ENCODE measurements around the gene B3GALT6.

B3GALT6 gene

DNA sequence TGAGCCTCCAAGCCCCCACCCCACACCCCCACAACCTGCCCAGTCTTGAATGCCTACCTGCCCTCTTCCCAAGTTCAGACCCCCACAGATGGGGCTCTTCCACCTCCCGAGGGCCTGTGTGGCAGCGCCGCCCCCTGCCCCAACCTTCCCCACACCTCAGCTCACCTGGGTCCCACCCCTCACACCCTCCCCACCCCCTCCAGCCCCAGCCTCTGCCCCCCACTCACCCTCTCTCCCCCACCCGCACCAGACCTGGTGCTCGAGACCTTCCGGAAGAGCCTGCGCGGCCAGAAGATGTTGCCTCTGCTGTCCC is 34.9 kb upstream of the B3GALT6 start:
- no peak for DNase-seq (ENCODE audit: low read depth)
- no peak overlapping the region for H3K4me3 ChIP-seq (ENCODE audit: low read depth, low read length)
- TF ChIP-seq, protein P1, sequence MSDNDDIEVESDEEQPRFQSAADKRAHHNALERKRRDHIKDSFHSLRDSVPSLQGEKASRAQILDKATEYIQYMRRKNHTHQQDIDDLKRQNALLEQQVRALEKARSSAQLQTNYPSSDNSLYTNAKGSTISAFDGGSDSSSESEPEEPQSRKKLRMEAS (IDR thresholded peaks at IDR 0.05; ENCODE audit: low read depth, low read length), result no peak
- TF ChIP-seq, protein P2, sequence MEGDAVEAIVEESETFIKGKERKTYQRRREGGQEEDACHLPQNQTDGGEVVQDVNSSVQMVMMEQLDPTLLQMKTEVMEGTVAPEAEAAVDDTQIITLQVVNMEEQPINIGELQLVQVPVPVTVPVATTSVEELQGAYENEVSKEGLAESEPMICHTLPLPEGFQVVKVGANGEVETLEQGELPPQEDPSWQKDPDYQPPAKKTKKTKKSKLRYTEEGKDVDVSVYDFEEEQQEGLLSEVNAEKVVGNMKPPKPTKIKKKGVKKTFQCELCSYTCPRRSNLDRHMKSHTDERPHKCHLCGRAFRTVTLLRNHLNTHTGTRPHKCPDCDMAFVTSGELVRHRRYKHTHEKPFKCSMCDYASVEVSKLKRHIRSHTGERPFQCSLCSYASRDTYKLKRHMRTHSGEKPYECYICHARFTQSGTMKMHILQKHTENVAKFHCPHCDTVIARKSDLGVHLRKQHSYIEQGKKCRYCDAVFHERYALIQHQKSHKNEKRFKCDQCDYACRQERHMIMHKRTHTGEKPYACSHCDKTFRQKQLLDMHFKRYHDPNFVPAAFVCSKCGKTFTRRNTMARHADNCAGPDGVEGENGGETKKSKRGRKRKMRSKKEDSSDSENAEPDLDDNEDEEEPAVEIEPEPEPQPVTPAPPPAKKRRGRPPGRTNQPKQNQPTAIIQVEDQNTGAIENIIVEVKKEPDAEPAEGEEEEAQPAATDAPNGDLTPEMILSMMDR (IDR thresholded peaks at IDR 0.05; ENCODE audit: low read depth, low read length), result no peak
- TF ChIP-seq POLR2A (IDR thresholded peaks at IDR 0.05; ENCODE audit: extremely low read depth, insufficient read length), result no peak
- TF ChIP-seq MYC (IDR thresholded peaks at IDR 0.05; ENCODE audit: low read depth, low read length), result no peak

DNA sequence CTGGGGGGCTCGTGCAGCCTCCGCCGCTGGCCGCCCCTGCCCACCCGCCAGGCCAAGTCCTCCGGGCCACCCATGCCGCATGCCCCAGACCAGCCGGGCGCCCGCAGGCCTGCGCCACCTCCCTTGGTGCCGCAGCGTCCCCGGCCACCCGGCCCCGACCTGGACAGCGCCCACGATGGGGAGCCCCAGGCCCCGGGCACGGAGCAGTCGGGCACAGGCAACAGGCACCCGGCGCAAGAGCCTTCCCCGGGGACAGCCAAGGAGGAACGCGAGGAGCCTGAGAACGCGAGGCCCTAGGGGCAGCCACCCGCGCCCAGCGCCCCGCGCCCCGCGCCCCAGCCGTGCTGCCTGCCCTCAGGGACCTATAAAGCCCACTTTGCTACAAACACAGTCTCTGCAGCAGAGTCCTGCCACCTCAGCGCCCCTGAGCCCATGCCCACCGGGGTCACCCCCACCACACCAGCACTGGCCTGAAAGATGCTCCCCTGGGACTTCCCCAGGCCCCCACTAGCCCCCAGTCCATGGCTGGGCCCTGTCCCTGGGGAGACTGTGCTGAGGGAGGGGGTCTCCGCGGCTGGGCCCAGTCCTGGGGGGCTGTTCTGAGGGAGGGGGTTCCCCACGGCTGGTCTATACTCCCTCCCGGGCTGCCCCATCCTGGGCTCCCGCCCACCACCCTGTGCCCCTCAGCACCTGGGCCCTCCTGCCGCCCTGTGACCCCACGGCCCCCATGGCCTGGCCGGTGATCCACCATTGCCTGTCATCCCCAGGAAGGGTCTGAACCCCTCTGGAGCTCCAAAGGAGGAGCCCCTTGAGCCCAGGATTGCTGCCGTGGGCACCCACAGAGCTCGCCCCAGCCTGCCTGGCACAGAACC is 34.2 kb upstream of the B3GALT6 start:
- TF ChIP-seq MYC (IDR thresholded peaks at IDR 0.05; ENCODE audit: low read depth, low read length), result no peak
- TF ChIP-seq, protein P2 (IDR thresholded peaks at IDR 0.05; ENCODE audit: low read depth, low read length), result no peak
- TF ChIP-seq POLR2A (IDR thresholded peaks at IDR 0.05; ENCODE audit: extremely low read depth, insufficient read length), result no peak
- no peak overlapping the region for H3K4me3 ChIP-seq (ENCODE audit: low read depth, low read length)
- no peak for DNase-seq (ENCODE audit: low read depth)

DNA sequence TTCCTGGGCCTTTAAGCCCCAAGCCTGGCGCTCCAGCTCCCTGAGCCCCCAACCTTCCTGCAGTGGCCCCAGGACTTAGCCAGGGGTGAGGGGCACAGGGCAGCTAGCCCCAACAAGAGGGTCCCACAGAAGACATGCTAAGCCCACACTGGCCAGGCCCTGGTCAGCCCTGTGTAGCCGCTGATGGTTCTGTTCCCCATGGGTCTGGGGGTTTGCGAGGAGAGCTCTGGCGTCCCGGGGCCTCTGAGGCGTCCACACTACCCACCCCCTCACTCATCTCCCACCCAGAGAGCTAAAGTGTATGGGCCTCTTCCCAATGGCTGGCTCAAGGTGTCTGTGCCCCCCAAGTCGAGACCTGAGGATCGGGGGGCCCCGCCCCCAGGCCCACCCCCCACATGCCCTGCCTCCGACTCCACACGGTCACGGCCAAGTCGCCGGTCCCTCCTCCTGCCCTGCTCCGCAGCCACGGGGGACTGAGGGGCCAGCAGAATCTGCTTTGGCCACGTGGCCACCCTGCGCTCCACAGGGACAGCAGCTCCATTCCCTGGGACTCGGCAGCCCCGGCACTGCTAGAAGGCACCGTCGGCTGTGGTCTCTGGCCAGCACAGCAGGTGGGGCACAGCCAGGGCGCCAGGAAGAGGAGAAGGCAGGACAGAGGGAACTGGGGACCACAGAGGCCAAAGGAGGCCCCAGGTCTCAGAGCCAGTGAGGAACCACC is 33.5 kb upstream of the B3GALT6 start:
- DNase-seq (ENCODE audit: low read depth), result no peak
- TF ChIP-seq POLR2A (IDR thresholded peaks at IDR 0.05; ENCODE audit: extremely low read depth, insufficient read length), result no peak
- no peak for TF ChIP-seq MYC (IDR thresholded peaks at IDR 0.05; ENCODE audit: low read depth, low read length)
- TF ChIP-seq, protein P2 (IDR thresholded peaks at IDR 0.05; ENCODE audit: low read depth, low read length), result no peak
- TF ChIP-seq, protein P1 (IDR thresholded peaks at IDR 0.05; ENCODE audit: low read depth, low read length), result no peak

DNA sequence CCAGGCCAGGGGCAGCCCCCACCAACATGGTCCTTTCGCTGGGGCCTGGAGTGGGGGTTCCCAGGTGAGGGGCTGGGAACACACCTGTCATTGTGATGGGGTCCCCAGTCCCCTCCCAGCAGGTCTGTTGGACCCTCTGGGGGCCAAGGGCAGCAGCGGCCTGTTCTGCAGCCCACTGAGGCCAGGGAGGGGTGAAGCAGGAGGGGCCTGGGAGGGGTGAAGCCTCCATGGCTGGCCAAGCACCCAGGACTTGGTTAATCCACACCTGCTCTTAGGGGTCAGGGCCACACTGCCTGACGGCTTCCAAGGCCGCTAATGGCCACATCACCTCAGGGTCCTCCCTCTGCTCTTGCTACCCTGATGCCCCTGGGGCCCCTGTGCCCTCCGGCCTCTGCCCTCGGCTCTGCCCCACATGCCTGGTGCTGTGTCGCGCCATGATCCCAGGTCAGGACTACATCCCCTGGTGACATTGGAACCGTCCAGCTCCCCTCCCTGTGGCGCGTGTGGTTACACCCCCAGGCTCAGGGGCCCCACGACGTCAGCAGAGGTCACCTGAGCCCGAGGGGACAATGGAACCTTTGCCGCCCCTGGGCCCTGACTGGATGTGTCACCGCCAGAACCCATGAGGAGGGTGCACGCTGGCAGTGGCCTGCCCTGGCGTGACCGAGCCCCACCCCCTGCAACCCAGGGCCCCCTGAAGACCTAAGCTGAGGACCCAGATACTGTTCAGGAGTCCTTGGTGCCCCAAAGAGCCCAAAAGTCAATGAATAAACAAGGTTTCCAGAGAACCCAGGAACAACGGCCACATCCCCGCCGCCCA is 32.7 kb upstream of the B3GALT6 start:
- no peak for TF ChIP-seq MYC (IDR thresholded peaks at IDR 0.05; ENCODE audit: low read depth, low read length)
- TF ChIP-seq, protein P1 (IDR thresholded peaks at IDR 0.05; ENCODE audit: low read depth, low read length), result no peak
- TF ChIP-seq, protein P2 (IDR thresholded peaks at IDR 0.05; ENCODE audit: low read depth, low read length), result no peak
- no peak for TF ChIP-seq POLR2A (IDR thresholded peaks at IDR 0.05; ENCODE audit: extremely low read depth, insufficient read length)
- no peak for DNase-seq (ENCODE audit: low read depth)
- no peak overlapping the region for H3K4me3 ChIP-seq (ENCODE audit: low read depth, low read length)

More for the DNA sequence above, 33.5 kb upstream of the B3GALT6 start:
- H3K4me3 ChIP-seq (ENCODE audit: low read depth, low read length), result no peak overlapping the region

DNA sequence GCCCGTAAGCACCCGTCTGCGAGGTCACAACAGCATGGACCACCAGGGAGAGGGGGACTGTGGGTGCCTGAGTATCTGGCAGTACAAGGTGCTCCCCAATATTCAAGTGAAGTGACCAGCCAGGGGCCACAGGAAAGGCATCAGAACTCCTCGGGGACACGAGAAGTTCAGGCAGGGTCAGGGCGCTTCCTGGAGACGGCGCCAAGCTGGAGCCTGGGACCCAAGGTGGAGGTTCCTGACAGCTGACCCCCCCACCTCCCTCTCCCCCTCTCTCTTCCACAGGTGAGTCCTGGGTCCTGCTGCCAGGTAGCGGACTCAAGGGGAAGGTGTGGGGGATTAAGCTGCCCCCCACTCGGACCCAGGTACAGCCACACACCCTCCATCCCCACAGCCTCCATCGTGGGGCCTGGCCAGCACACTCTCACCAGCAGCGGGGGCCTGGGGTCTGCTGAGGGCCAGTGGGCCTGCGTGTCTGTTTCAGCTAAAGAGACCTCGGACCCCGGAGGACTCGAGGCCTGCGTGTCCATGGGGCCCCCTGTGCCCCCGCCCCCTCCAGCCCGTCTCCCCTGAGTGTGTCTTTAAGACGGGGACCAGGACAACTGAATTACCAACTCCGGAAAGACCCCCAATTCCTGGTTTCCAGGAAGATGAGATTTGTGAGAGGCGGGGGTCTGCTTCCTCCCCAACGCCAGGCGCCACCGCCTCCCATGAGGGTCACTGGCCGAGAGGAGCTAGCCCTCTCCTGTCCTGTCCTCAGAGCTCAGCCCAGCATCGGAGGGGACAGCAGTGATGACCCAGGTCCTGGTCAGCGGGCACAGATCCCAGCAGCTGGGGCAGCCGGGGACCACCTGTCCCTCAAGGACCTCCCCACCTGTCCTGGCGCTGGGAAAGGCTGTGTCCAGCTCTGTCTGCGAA is 31.8 kb upstream of the B3GALT6 start:
- no peak overlapping the region for H3K4me3 ChIP-seq (ENCODE audit: low read depth, low read length)
- TF ChIP-seq, protein P1 (IDR thresholded peaks at IDR 0.05; ENCODE audit: low read depth, low read length), result no peak
- TF ChIP-seq, protein P2 (IDR thresholded peaks at IDR 0.05; ENCODE audit: low read depth, low read length), result no peak
- no peak for TF ChIP-seq POLR2A (IDR thresholded peaks at IDR 0.05; ENCODE audit: extremely low read depth, insufficient read length)
- no peak for TF ChIP-seq MYC (IDR thresholded peaks at IDR 0.05; ENCODE audit: low read depth, low read length)
- no peak for DNase-seq (ENCODE audit: low read depth)
